Placental pericyte (primary cell): Measurements from ENCODE around the gene GUK1. TPM values are rescaled to one million over a fixed set of nuclear protein-coding genes. Genes with fewer than 3 reads are reported as not detected.

ENCODE experiments used
- small RNA-seq: library from RNA; depleted of rRNA; stranded (forward); fragments of <200 nt; gene quantifications from one replicate; pipeline ENCODE3, GENCODE V24; 2012; ENCODE audit warnings: low replicate concordance
- total RNA-seq: library from RNA; depleted of rRNA; stranded (reverse); fragments of >200 nt; gene quantifications from 2 replicates; pipeline ENCODE4 v1.2.3, GENCODE V29; 2012

The GUK1 gene
- total RNA-seq, result 315 and 320 TPM in 2 replicates

GRCh38 chr1:228139931-228140723 is at the start of gene GUK1:
GUK1 (plus strand) TSS chr1:228140279; CDS start chr1:228140303, 24 bp downstream.

GRCh38 chr1:228102791-228103620 is 37.1 kb upstream of the GUK1 start, which contains the start of gene C1orf35:
C1orf35 (minus strand) TSS chr1:228103325; CDS start chr1:228103227, 98 bp downstream.

GRCh38 chr1:228109073-228109961 is 30.8 kb upstream of the GUK1 start, which contains the start of gene MRPL55:
MRPL55 (minus strand) TSS chr1:228109299; CDS start chr1:228108260, 1,039 bp downstream.

GRCh38 chr1:228149406-228150119 is 9.5 kb downstream of the GUK1 start, which contains the start of gene GJC2:
GJC2 (plus strand) TSS chr1:228149930; CDS start chr1:228157759, 7,829 bp downstream.

GRCh38 chr1:228165372-228166169 is 25.5 kb downstream of the GUK1 start, which contains the start of gene IBA57:
IBA57 (plus strand) TSS chr1:228165804; CDS start chr1:228165817, 13 bp downstream.

Small RNA genes lying within 50 kb of the gene (small RNA-seq; reads per million reads assigned to genes)
- not detected for gene AL359510.1

Other genes starting within 250 kb of the GUK1 start
- gene WNT9A, start 192.3 kb upstream of the GUK1 start, total RNA-seq, result 0.14 and 0.66 TPM in 2 replicates
- not detected in 2 replicates for gene WNT3A, start 133.3 kb upstream of the GUK1 start, total RNA-seq
- 477 and 567 TPM in 2 replicates for gene ARF1, start 57.6 kb upstream of the GUK1 start, total RNA-seq
- gene C1orf35, start 37.0 kb upstream of the GUK1 start, total RNA-seq, result 6.4 and 7.7 TPM in 2 replicates
- gene MRPL55, start 31.0 kb upstream of the GUK1 start, total RNA-seq, result 40.3 and 48.5 TPM in 2 replicates
- gene GJC2, start 9.7 kb downstream of the GUK1 start, total RNA-seq, result 2.4 and 3.0 TPM in 2 replicates
- 6.8 and 7.9 TPM in 2 replicates for gene IBA57, start 25.5 kb downstream of the GUK1 start, total RNA-seq
- 6.2 and 14.7 TPM in 2 replicates for gene OBSCN, start 67.8 kb downstream of the GUK1 start, total RNA-seq